ENCODE measurements around the gene HEYL. TPM values are rescaled to one million over a fixed set of nuclear protein-coding genes. Genes with fewer than 3 reads are reported as not detected.

Gene HEYL
- total RNA-seq, 1 experiment from 2014 or later, result 0.17 TPM

DNA sequence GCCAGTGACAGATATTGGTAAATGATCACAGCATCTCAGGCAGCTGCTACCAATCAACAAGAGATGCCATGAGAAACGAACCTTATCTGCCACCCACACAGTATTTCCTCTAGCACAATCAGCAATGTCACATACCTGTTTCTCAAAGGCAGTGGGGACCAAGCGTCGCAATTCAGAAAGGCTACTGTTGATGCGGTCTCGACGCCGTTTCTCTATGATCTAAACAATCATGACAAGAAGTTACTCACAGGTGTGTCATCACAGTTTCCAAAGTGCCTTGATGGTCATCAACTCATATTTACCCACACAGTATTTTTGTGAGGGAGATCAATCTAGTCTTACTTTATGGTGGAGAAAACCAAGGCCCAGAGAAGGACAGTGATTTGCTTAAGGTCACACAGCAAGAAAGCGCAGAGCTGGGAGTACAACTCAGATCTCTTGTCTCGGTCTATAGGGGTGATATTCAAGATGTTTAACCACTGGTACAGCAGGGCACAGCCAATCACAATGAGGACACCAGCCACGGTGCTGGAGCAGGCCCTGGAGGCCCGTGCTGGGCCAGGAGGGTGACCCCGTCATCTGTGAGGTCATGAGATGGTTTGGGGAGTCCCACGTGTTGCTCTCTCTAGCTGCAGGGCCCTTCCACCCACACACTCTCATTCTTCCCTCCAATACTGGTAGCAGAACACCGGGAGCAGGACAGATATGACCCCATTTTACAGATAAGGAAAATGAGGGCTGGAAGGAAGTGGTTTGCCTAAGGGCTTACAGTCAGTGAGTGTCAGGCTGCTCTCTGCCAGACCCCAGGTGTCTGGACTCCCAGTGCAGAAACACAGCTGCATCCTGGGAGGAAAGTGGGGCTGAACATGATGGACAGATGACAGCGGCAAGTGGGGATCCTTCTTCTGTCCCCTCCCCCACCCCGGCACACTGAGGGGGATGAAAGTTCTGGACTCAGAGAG is 7.8 kb downstream of the HEYL start:
- Histone ChIP-seq H3K9me3 (ENCODE audit: insufficient read depth, low read depth) (no peaks in the 10 kb centered on the region), H3F3A (ENCODE audit: insufficient read depth, low read depth) (no peaks in the 10 kb centered on the region), H3K9me2 (ENCODE audit: insufficient read depth) (no peaks in the 10 kb centered on the region), H3K36me3 (ENCODE audit: low read depth) (no peaks in the 10 kb centered on the region), H3K4me3 (no peak overlapping the region), H4K20me1 (ENCODE audit: insufficient read depth) (no peaks in the 10 kb centered on the region), H3K79me2 (ENCODE audit: low read depth) (no peaks in the 10 kb centered on the region), H3K27ac (no peak overlapping the region), H2AFZ (no peak overlapping the region), H3K4me1 (replicated peaks; ENCODE audit: insufficient read depth) (no peaks in the 10 kb centered on the region), H3K27me3 (ENCODE audit: insufficient read depth, low read depth) (peaks cover 62% of the 10 kb centered on the region), H3K4me2 (no peak overlapping the region)
- POLR2A ChIA-PET (ENCODE audit: unreplicated experiment), result no interaction called here
- BruUV-seq (replicated peaks), result no TSS peak
- no peak for DNase-seq
- CTCF ChIA-PET, result no interaction called here
- TF ChIP-seq, protein P1, sequence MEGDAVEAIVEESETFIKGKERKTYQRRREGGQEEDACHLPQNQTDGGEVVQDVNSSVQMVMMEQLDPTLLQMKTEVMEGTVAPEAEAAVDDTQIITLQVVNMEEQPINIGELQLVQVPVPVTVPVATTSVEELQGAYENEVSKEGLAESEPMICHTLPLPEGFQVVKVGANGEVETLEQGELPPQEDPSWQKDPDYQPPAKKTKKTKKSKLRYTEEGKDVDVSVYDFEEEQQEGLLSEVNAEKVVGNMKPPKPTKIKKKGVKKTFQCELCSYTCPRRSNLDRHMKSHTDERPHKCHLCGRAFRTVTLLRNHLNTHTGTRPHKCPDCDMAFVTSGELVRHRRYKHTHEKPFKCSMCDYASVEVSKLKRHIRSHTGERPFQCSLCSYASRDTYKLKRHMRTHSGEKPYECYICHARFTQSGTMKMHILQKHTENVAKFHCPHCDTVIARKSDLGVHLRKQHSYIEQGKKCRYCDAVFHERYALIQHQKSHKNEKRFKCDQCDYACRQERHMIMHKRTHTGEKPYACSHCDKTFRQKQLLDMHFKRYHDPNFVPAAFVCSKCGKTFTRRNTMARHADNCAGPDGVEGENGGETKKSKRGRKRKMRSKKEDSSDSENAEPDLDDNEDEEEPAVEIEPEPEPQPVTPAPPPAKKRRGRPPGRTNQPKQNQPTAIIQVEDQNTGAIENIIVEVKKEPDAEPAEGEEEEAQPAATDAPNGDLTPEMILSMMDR (conservative IDR thresholded peaks at IDR 0.05), result no peak
- no peak for TF ChIP-seq EZH2 (IDR thresholded peaks at IDR 0.05; ENCODE audit: low read depth)
- intact Hi-C loops (cut with micrococcal nuclease; ENCODE audit: unreplicated experiment), result no loop called here

DNA sequence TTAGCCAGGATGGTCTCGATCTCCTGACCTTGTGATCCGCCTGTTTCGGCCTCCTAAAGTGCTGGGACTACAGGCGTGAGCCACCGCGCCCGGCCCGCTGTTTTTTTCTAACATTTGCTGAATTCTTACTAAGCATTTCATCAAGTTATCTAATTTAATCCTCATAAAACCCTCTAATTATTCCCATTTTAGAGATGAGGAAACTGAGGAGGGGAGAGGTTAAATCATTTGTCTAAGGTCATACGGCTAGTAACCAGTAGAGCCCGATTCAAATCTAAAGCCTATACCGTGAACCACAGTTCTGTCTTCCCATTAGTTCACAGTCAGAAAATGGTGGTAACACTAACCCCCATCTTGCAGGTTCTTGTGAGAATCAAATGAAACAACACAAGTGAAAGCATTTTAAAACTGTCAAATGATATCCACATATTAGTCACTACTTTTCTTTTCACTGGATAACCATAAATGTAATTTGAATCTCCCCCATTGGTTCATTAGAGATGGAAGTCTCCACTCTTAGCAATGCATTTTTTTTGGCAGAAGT is 10.6 kb downstream of the HEYL start:
- POLR2A ChIA-PET (ENCODE audit: unreplicated experiment), result no interaction called here
- no peak for DNase-seq
- no peak overlapping the region for H3K4me3 ChIP-seq
- no peaks in the 10 kb centered on the region; the same call in 1 of the 2 replicates for H4K20me1 ChIP-seq (ENCODE audit: insufficient read depth)
- no peaks in the 10 kb centered on the region for H3K9me2 ChIP-seq (ENCODE audit: insufficient read depth)
- BruUV-seq (replicated peaks), result no TSS peak
- H3K4me1 ChIP-seq (replicated peaks; ENCODE audit: insufficient read depth), result no peaks in the 10 kb centered on the region
- CTCF ChIA-PET, result no interaction called here
- TF ChIP-seq, protein P1 (conservative IDR thresholded peaks at IDR 0.05), result no peak
- no peak for TF ChIP-seq EZH2 (IDR thresholded peaks at IDR 0.05; ENCODE audit: low read depth)
- no peak overlapping the region for H3K27ac ChIP-seq
- H3K4me2 ChIP-seq, result no peak overlapping the region
- H3F3A ChIP-seq (ENCODE audit: insufficient read depth, low read depth), result no peaks in the 10 kb centered on the region
- H3K9me3 ChIP-seq (ENCODE audit: insufficient read depth, low read depth), result no peaks in the 10 kb centered on the region
- intact Hi-C loops (cut with micrococcal nuclease; ENCODE audit: unreplicated experiment), result no loop called here
- no peaks in the 10 kb centered on the region for H3K79me2 ChIP-seq (ENCODE audit: low read depth)
- H2AFZ ChIP-seq, result no peak overlapping the region
- H3K36me3 ChIP-seq (ENCODE audit: low read depth), result no peaks in the 10 kb centered on the region
- H3K27me3 ChIP-seq (ENCODE audit: insufficient read depth, low read depth), result peaks cover 73% of the 10 kb centered on the region

DNA sequence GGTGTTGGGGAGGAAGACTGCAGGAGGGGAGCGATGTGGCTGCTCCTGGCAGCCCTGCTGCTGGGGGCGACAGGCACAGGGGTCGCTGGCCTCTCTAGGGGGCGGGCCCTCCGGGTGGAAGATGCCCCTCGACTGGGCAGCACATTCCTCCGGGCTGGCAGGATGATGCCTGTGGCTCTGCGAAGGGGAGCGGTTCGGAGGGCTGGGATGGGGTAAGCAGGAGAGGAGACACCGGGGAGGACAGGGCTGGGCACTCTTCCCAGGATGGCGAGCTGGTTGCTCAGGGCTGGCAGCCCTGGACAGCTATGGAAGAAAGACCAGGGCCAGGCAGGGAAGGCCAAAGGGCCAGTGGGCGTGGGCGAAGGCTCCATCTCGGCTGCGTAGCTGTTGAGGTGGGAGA is 12.8 kb downstream of the HEYL start:
- Histone ChIP-seq H2AFZ (no peak overlapping the region), H3K9me2 (ENCODE audit: insufficient read depth) (no peaks in the 10 kb centered on the region), H3K27ac (no peak overlapping the region), H3K4me1 (replicated peaks; ENCODE audit: insufficient read depth) (no peaks in the 10 kb centered on the region), H3K36me3 (ENCODE audit: low read depth) (no peaks in the 10 kb centered on the region), H3K79me2 (ENCODE audit: low read depth) (no peaks in the 10 kb centered on the region), H4K20me1 (ENCODE audit: insufficient read depth) (no peaks in the 10 kb centered on the region; the same call in 1 of the 2 replicates), H3K4me3 (no peak overlapping the region), H3K4me2 (no peak overlapping the region), H3F3A (ENCODE audit: insufficient read depth, low read depth) (no peaks in the 10 kb centered on the region), H3K9me3 (ENCODE audit: insufficient read depth, low read depth) (no peaks in the 10 kb centered on the region), H3K27me3 (ENCODE audit: insufficient read depth, low read depth) (peaks cover 58% of the 10 kb centered on the region)
- no peak for TF ChIP-seq EZH2 (IDR thresholded peaks at IDR 0.05; ENCODE audit: low read depth)
- TF ChIP-seq, protein P1 (conservative IDR thresholded peaks at IDR 0.05), result no peak
- DNase-seq, result no peak
- ChIA-PET CTCF (interaction anchor here (0.6 kb wide), 1 partner anchor 88 kb away, joined by 3 read pairs; no protein-coding TSS in a partner anchor), POLR2A (ENCODE audit: unreplicated experiment) (interaction anchor here (0.6 kb wide), 1 partner anchor 38 kb away, joined by 3 read pairs; no protein-coding TSS in a partner anchor)
- no TSS peak for BruUV-seq (replicated peaks)
- intact Hi-C loops (cut with micrococcal nuclease; ENCODE audit: unreplicated experiment), result no loop called here

Data from PC-9 (cell line).